ENCODE data around the gene KLRC3.
"Not testable (repeated sequence)": the region's sequence is repeated elsewhere in the genome, so short reads cannot be mapped to it uniquely, and the experiment has no call there.

Gene KLRC3

GRCh38 chr12:10369557-10370415, 50.6 kb downstream of the KLRC3 start:
- Histone ChIP-seq H3K27me3 (replicated peaks; ENCODE audit: control insufficient read depth, insufficient read depth, low read length) (no peaks in the 10 kb centered on the region), H3K4me3 (replicated peaks; ENCODE audit: low read depth, low read length) (no peak overlapping the region), H3K36me3 (ENCODE audit: control insufficient read depth, insufficient read depth, low read length) (no peaks in the 10 kb centered on the region)
- no peak for DNase-seq (ENCODE audit: extremely low read depth, insufficient read length)
- no peak for TF ChIP-seq CTCF (IDR thresholded peaks at IDR 0.05; ENCODE audit: insufficient read depth, low read length, poor library complexity, severe bottlenecking)

- DNase-seq (ENCODE audit: extremely low read depth, insufficient read length), result no peak
- H3K4me3 ChIP-seq (replicated peaks; ENCODE audit: low read depth, low read length), result no peak overlapping the region
Measured at GRCh38 chr12:10368206-10369171, 51.9 kb downstream of the KLRC3 start.

GRCh38 chr12:10367714-10368113, 52.7 kb downstream of the KLRC3 start:
- H3K27me3 ChIP-seq (replicated peaks; ENCODE audit: control insufficient read depth, insufficient read depth, low read length); DNase-seq (ENCODE audit: extremely low read depth, insufficient read length); H3K36me3 ChIP-seq (ENCODE audit: control insufficient read depth, insufficient read depth, low read length); H3K4me3 ChIP-seq (replicated peaks; ENCODE audit: low read depth, low read length): not testable (repeated sequence)

More at GRCh38 chr12:10368206-10369171, 51.9 kb downstream of the KLRC3 start:
- Histone ChIP-seq H3K36me3 (ENCODE audit: control insufficient read depth, insufficient read depth, low read length) (no peaks in the 10 kb centered on the region), H3K27me3 (replicated peaks; ENCODE audit: control insufficient read depth, insufficient read depth, low read length) (no peaks in the 10 kb centered on the region)
- TF ChIP-seq CTCF (IDR thresholded peaks at IDR 0.05; ENCODE audit: insufficient read depth, low read length, poor library complexity, severe bottlenecking), result no peak

GRCh38 chr12:10366875-10367274, 53.5 kb downstream of the KLRC3 start:
- H3K27me3 ChIP-seq (replicated peaks; ENCODE audit: control insufficient read depth, insufficient read depth, low read length), result no peaks in the 10 kb centered on the region
- no peaks in the 10 kb centered on the region for H3K36me3 ChIP-seq (ENCODE audit: control insufficient read depth, insufficient read depth, low read length)
- DNase-seq (ENCODE audit: extremely low read depth, insufficient read length), result no peak
- no peak overlapping the region for H3K4me3 ChIP-seq (replicated peaks; ENCODE audit: low read depth, low read length)
- peak; percentile 8 for TF ChIP-seq CTCF (IDR thresholded peaks at IDR 0.05; ENCODE audit: insufficient read depth, low read length, poor library complexity, severe bottlenecking)

- Histone ChIP-seq H3K36me3 (ENCODE audit: control insufficient read depth, insufficient read depth, low read length) (no peaks in the 10 kb centered on the region), H3K27me3 (replicated peaks; ENCODE audit: control insufficient read depth, insufficient read depth, low read length) (no peaks in the 10 kb centered on the region), H3K4me3 (replicated peaks; ENCODE audit: low read depth, low read length) (no peak overlapping the region)
- no peak for DNase-seq (ENCODE audit: extremely low read depth, insufficient read length)
- TF ChIP-seq CTCF (IDR thresholded peaks at IDR 0.05; ENCODE audit: insufficient read depth, low read length, poor library complexity, severe bottlenecking), result no peak
Measured at GRCh38 chr12:10365696-10366405, 54.5 kb downstream of the KLRC3 start.
